HG03575 (cell line): ENCODE results near the gene CCDC127.
"Not testable (repeated sequence)": the region's sequence is repeated elsewhere in the genome, so short reads cannot be mapped to it uniquely, and the experiment has no call there.

Source experiments
- ATAC-seq: cut with Tn5 transposase; IDR thresholded peaks from one replicate; pipeline ENCODE4 v1.9.1; 2021; ENCODE audit not compliant: unreplicated experiment, insufficient number of reproducible peaks, low FRiP score; ENCODE audit errors: extremely low read depth

Gene CCDC127, protein sequence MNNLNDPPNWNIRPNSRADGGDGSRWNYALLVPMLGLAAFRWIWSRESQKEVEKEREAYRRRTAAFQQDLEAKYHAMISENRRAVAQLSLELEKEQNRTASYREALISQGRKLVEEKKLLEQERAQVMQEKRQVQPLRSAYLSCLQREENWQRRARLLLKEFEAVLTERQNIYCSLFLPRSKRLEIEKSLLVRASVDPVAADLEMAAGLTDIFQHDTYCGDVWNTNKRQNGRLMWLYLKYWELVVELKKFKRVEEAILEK

GRCh38 chr5:217494-218456 lies at the start of gene CCDC127, which contains the start of gene SDHA:
CCDC127 (minus strand) TSS chr5:218153; CDS start chr5:216849, 1,304 bp downstream.
SDHA (plus strand) TSS chr5:218320; CDS start chr5:218356, 36 bp downstream.
- not testable (repeated sequence) for ATAC-seq

DNA sequence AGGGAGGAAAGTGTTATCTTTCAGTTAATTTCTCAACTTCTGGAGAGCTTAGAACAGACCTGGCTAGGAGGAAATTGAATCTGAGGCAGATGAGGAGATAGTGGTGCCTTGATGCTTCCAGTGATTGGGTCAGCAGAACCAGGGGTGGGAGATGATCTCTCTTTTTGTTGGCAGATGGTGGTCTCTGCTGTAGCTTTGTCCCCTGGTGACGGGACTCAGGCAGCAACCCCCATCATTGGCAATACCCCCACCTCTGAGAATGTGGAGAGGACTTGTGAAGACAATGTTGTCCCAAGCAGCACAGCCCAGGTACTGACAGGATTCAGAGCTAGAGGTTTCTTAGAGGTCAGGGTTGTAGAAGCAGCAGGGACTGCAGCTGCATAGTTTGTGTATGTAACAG lies 49.8 kb upstream of the CCDC127 start:
- no peak for ATAC-seq

DNA sequence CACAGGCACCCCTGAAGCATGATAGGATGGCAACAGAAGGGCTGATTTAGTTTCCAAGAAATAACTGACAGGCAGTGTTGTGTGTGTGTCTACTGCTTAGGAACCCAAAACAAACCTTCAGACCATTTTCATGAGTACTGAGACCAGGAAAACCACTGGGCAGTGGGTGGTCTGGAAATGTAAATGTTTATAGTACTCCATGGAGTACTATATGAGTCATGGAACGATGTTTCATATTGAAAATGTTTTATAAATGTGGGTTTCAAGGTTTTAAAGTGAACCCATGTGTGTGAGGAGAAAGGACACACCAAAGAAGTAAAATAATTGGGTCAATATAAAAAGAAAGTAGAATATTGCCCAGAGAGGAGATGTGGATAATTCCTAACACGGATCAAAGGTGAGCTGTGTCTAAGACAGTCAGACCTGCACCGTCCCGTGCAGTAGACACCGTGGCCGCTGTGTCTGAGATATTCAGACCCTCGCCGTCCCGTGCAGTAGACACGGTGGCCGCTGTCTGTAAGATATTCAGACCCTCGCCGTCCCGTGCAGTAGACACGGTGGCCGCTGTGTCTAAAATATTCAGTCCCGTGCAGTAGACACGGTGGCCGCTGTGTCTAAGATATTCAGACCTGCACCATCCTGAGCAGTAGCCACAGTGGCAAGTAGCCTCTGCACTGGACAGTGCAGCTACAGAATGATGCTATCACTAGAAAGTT lies 48.5 kb upstream of the CCDC127 start:
- not testable (repeated sequence) for ATAC-seq

- no peak for ATAC-seq
These were observed 46.4 kb upstream of the CCDC127 start for GRCh38 chr5:264338-264737.

DNA sequence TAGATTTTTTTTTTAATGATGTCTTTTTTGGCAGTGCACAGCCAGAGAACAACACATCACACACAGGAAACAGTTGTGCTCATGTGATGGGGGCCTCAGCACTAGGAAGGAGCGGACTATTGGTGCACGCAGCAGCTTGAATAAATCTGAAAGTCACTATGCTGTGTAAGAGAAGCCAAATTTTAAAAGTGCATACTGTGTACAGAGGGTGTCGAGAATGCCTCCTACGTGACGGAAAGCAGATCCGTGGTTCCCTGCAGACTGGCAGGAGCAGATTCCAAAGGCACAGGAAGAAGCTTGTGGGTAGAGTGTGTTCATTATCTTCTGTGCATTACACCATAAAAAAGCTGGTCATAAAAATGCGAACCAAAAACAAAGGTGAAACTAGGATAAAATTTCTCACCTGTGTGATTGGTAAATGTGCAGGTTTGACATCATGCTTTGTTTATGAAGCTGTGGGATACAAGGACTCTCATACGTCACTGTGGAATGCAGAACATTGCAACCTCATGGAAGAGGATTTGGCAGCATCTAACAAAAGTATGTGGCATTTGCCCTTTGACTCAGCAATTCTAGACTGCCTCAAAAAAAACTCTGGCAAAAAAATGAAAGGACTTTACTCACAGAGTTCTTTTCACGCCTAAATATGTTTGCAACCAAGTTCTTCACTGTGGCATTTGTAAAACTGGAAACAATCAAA lies 45.5 kb upstream of the CCDC127 start:
- not testable (repeated sequence) for ATAC-seq

- ATAC-seq: no peak
These were observed 39.2 kb upstream of the CCDC127 start for GRCh38 chr5:257148-257547.

- not testable (repeated sequence) for ATAC-seq
These were observed 38.4 kb upstream of the CCDC127 start for GRCh38 chr5:256347-256746.

DNA sequence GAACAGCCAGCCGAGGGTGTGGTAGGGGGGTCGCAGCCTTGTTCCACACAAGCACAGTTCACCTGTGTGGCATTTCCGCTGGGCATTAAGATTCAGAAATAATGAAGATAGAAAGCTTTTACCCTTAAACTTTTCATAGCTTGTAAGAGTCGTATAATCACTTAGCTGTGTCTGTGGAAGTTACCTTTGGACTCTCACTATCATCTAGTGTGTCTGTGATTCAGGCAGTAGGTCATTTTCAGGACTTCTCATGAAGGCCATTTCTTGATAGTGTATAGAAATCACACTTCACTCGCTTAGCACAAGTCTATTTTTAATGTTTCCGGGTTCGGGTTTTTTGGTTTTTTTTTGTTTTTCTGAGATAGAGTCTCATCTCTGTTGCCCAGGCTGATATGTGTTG lies 37.2 kb upstream of the CCDC127 start:
- ATAC-seq: not testable (repeated sequence)

- ATAC-seq: not testable (repeated sequence)
These were observed 36.4 kb upstream of the CCDC127 start for GRCh38 chr5:254322-254721.

GRCh38 chr5:252546-252945 lies 34.6 kb upstream of the CCDC127 start:
- no peak for ATAC-seq

- ATAC-seq: not testable (repeated sequence)
These were observed 34.0 kb upstream of the CCDC127 start for GRCh38 chr5:251975-252374.

GRCh38 chr5:251538-251937 lies 33.6 kb upstream of the CCDC127 start:
- ATAC-seq: not testable (repeated sequence)

GRCh38 chr5:251016-251415 lies 33.1 kb upstream of the CCDC127 start:
- ATAC-seq: not testable (repeated sequence)

DNA sequence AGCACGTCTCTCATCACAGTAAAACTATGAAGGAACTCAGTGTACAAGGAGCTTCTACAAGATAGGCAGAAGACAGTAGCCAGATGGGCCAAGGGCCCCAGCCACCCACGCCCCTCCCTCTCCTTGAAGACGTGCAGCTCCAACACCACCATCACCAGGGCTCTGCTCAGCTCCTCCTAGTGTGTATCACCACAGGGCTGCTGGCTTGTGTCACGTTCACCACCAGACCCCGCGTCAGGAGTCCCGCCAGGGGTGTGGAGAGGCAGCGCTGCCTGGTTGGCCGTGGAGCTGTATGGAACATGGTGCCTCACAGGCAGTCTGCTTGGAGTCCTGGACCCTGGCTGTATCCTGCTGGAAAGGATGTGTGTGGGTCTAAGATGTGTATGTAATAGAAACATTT lies 32.4 kb upstream of the CCDC127 start:
- ATAC-seq: not testable (repeated sequence)

DNA sequence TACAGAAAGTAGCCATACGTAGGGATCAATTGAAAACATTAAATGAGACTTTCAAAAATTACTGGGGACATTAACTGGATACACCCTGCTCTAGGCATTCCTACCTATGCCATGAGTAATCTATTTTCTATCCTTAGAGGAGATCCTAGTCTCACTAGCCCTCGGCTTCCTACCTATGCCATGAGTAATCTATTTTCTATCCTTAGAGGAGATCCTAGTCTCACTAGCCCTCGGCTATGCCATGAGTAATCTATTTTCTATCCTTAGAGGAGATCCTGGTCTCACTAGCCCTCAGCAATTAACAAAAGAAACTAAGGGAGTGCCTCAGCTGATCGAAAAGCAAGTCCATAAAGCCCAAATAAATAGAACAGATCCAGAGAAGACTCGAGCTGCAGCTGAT lies 27.8 kb upstream of the CCDC127 start:
- not testable (repeated sequence) for ATAC-seq

DNA sequence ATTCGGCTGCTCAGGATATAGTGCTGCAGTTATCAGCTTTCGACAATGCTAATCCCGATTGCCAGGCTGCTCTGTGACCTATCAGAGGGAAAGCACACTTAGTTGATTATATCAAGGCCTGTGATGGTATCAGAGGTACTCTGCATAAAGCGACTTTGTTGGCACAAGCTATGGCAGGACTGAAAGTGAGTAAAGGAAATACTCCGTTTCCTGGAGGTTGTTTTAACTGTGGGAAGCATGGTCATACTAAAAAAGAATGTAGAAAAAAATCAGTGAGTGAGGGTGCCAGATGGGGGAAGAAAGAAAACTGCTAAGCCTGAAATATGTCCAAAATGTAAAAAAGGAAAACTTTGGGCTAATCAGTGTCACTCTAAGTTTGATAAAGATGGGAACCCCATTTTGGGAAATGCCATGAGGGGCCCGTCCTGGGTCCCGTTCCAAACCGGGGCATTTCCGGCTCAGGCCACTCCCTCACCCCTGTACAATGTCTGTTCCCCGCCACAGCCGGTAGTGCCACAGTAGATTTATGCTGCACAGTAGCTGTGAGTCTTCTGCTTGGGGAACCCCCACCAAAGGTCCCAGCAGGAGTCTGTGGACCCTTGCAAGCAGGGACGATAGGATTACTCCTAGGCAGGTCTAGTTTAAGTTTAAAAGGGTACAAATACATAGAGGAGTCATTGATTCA lies 25.9 kb upstream of the CCDC127 start:
- ATAC-seq: not testable (repeated sequence)

GRCh38 chr5:241045-241669 lies 23.2 kb upstream of the CCDC127 start:
- ATAC-seq: not testable (repeated sequence)

GRCh38 chr5:240550-240949 lies 22.6 kb upstream of the CCDC127 start:
- ATAC-seq: not testable (repeated sequence)
